Measurements from ENCODE around the gene SERINC3.

DNA sequence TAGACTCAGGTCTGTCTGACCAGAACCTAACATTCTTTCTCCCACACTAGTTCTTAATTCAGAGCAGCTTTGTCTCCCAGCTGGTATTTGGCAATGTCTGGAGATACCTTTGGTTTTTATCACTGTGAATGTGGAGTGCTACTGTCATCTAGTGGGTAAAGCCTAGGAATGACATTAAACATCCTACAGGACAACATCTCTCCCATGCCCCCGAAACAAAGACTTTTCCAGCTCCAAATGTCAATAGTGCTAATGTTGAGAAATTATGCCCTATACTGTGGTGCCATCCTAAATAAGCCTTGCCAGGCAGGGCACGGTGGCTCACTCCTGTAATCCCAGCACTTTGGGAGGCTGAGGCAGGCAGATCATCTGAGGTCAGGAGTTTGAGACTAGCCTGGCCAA lies 50.4 kb downstream of the SERINC3 start:
- TF ChIP-seq EZH2 (IDR thresholded peaks at IDR 0.05; ENCODE audit: borderline replicate concordance, low read depth, low read length, severe bottlenecking) (no peak), POLR2A (IDR thresholded peaks at IDR 0.05; ENCODE audit: low read depth, low read length) (no peak), MAX (IDR thresholded peaks at IDR 0.05; ENCODE audit: insufficient read depth, insufficient read length) (no peak)
- TF ChIP-seq, protein P1, sequence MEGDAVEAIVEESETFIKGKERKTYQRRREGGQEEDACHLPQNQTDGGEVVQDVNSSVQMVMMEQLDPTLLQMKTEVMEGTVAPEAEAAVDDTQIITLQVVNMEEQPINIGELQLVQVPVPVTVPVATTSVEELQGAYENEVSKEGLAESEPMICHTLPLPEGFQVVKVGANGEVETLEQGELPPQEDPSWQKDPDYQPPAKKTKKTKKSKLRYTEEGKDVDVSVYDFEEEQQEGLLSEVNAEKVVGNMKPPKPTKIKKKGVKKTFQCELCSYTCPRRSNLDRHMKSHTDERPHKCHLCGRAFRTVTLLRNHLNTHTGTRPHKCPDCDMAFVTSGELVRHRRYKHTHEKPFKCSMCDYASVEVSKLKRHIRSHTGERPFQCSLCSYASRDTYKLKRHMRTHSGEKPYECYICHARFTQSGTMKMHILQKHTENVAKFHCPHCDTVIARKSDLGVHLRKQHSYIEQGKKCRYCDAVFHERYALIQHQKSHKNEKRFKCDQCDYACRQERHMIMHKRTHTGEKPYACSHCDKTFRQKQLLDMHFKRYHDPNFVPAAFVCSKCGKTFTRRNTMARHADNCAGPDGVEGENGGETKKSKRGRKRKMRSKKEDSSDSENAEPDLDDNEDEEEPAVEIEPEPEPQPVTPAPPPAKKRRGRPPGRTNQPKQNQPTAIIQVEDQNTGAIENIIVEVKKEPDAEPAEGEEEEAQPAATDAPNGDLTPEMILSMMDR (IDR thresholded peaks at IDR 0.05; ENCODE audit: extremely low read depth in 1 of 2, insufficient read depth in 1 of 2, low read depth in 1 of 2, low read length in 2 of 2) = peak in 1 of 2 donors; percentile 6

Measured in endothelial cell of umbilical vein (primary cell).